ENCODE results near the gene SND1. TPM values are rescaled to one million over a fixed set of nuclear protein-coding genes. Genes with fewer than 3 reads are reported as not detected.

The SND1 gene
- total RNA-seq, 1 experiment from 2014 or later, result 218 TPM

- Histone ChIP-seq H3K56ac (ENCODE audit: insufficient read length, low read depth, low read length) (no peak overlapping the region), H3K9ac (ENCODE audit: extremely low read depth, insufficient read length, low read length) (no peak overlapping the region), H3K23ac (ENCODE audit: insufficient read length, low read depth, low read length) (no peak overlapping the region), H2AFZ (ENCODE audit: low read length) (no peak overlapping the region), H3K4me1 (ENCODE audit: insufficient read depth, low read length) (no peaks in the 10 kb centered on the region), H2BK5ac (ENCODE audit: insufficient read length, low read length) (no peak overlapping the region), H4K8ac (replicated peaks; ENCODE audit: insufficient read length, low read depth, low read length) (no peak overlapping the region), H3K4me2 (ENCODE audit: insufficient read depth, insufficient read length, low read length) (no peak overlapping the region), H3K79me1 (ENCODE audit: insufficient read depth, low read depth, low read length, poor library complexity, severe bottlenecking) (peaks cover 17% of the 10 kb centered on the region), H3K79me2 (ENCODE audit: insufficient read depth, low read length) (peaks cover 2% of the 10 kb centered on the region; the same call in 1 of the 2 replicates), H3K27ac (ENCODE audit: insufficient read length, low read depth, low read length) (no peak overlapping the region), H3T11ph (ENCODE audit: low read length) (no peak overlapping the region), H4K20me1 (ENCODE audit: control insufficient read depth, insufficient read depth, insufficient read length) (no peaks in the 10 kb centered on the region), H3K18ac (ENCODE audit: insufficient read length, low read depth, low read length) (no peak overlapping the region), H3K9me3 (ENCODE audit: control insufficient read depth, low read depth, low read length) (no peaks in the 10 kb centered on the region), H2BK120ac (ENCODE audit: low read depth, low read length, poor library complexity, severe bottlenecking) (no peak overlapping the region), H4K91ac (ENCODE audit: insufficient read length, low read depth, low read length) (no peak overlapping the region), H2BK15ac (ENCODE audit: low read depth, low read length) (no peak overlapping the region), H2BK12ac (ENCODE audit: insufficient read length, low read depth, low read length) (no peak overlapping the region), H2AK5ac (ENCODE audit: insufficient read length, low read length) (no peak overlapping the region), H3K23me2 (ENCODE audit: insufficient read length, low read depth, low read length, poor library complexity, severe bottlenecking) (no peaks in the 10 kb centered on the region), H4K5ac (ENCODE audit: insufficient read length, low read depth, low read length) (no peak overlapping the region), H3K14ac (ENCODE audit: insufficient read depth, low read length) (no peak overlapping the region), H3K4ac (ENCODE audit: low read depth, low read length) (no peak overlapping the region), H3K27me3 (ENCODE audit: insufficient read depth, low read length) (no peaks in the 10 kb centered on the region), H2BK20ac (ENCODE audit: low read depth, low read length, poor library complexity, severe bottlenecking) (no peak overlapping the region)
- H3K36me3 Mint-ChIP-seq (ENCODE audit: insufficient read depth in 1 of 3, low read depth in 3 of 3), result peaks cover 54 to 62% (median 61%) of the 10 kb centered on the region in 3 experiments; a peak in 6 of 7 replicates
- no CpG with 5 or more reads among the region's 3 CpGs for WGBS (ENCODE audit: extremely low coverage, insufficient read length, low lambda C conversion rate)
- H3K27ac Mint-ChIP-seq, result no peak overlapping the region
- TF ChIP-seq, protein P1, sequence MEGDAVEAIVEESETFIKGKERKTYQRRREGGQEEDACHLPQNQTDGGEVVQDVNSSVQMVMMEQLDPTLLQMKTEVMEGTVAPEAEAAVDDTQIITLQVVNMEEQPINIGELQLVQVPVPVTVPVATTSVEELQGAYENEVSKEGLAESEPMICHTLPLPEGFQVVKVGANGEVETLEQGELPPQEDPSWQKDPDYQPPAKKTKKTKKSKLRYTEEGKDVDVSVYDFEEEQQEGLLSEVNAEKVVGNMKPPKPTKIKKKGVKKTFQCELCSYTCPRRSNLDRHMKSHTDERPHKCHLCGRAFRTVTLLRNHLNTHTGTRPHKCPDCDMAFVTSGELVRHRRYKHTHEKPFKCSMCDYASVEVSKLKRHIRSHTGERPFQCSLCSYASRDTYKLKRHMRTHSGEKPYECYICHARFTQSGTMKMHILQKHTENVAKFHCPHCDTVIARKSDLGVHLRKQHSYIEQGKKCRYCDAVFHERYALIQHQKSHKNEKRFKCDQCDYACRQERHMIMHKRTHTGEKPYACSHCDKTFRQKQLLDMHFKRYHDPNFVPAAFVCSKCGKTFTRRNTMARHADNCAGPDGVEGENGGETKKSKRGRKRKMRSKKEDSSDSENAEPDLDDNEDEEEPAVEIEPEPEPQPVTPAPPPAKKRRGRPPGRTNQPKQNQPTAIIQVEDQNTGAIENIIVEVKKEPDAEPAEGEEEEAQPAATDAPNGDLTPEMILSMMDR (conservative IDR thresholded peaks at IDR 0.05), result no peak
- no peak overlapping the region for H3K4me3 Mint-ChIP-seq
- peaks cover 25 to 35% of the 10 kb centered on the region in 2 experiments for H3K4me1 Mint-ChIP-seq
- H3K9me3 Mint-ChIP-seq, result no peaks in the 10 kb centered on the region
- no peak for DNase-seq
- H3K27me3 Mint-ChIP-seq (ENCODE audit: low read depth), result no peaks in the 10 kb centered on the region; the same call in 1 of the 2 replicates
Observed at GRCh38 chr7:127690337-127690736, 38.3 kb downstream of the SND1 start.

Data from H9 (cell line).